PC-9 (cell line): ENCODE data around the gene CMTR1. TPM values are rescaled to one million over a fixed set of nuclear protein-coding genes. Genes with fewer than 3 reads are reported as not detected.

Experiments used
- BruUV-seq: library from RNA; stranded (reverse); fragments of 400-500 nt; replicated peaks from 2 replicates; lab custom pipeline; 2021; lab: Mats Ljungman, UMichigan
- CTCF ChIA-PET: fragments of 300-600 bp; sonication (Branson Sonifier 250); formaldehyde crosslinking; loops from one replicate; lab custom pipeline; 2022; ENCODE audit warnings: antibody characterized with exemption; lab: Charles Lee
- POLR2A ChIA-PET: fragments of 300-600 bp; sonication (Branson Sonifier 250); formaldehyde crosslinking; loops from one replicate; lab custom pipeline; 2022; ENCODE audit warnings: antibody characterized with exemption; ENCODE audit not compliant: unreplicated experiment; lab: Charles Lee
- DNase-seq, 2 experiments: peaks; one replicate each; pipeline versions ENCODE4 v3.0.0 to v3.0.0-alpha.2; 2015 to 2022; ENCODE audit warnings: mixed read lengths in 1 of 2
- H2AFZ ChIP-seq: fragments of 200-600 bp; sonication (generic); 2 replicates; pipeline ENCODE4 v1.8.1; 2017; ENCODE audit warnings: antibody characterized with exemption
- H3F3A ChIP-seq: fragments of 200-600 bp; sonication (generic); 2 replicates; pipeline ENCODE4 v1.8.1; 2017; ENCODE audit warnings: antibody characterized with exemption, mild to moderate bottlenecking, low read depth; ENCODE audit not compliant: insufficient read depth
- H3K27ac ChIP-seq: fragments of 200-600 bp; sonication (generic); 2 replicates; pipeline ENCODE4 v1.6.1; 2016; ENCODE audit warnings: mixed run types
- H3K27me3 ChIP-seq: fragments of 200-600 bp; sonication (generic); 2 replicates; pipeline ENCODE4 v1.6.1; 2016; ENCODE audit warnings: low read depth, mixed run types; ENCODE audit not compliant: insufficient read depth
- H3K36me3 ChIP-seq: fragments of 200-600 bp; sonication (generic); 2 replicates; pipeline ENCODE4 v1.6.1; 2016; ENCODE audit warnings: low read depth, mixed run types
- H3K4me1 ChIP-seq: fragments of 200-600 bp; sonication (generic); replicated peaks from 2 replicates; pipeline ENCODE4 v1.6.1; 2016; ENCODE audit warnings: mixed run types; ENCODE audit not compliant: insufficient read depth
- H3K4me2 ChIP-seq: fragments of 200-600 bp; sonication (generic); 2 replicates; pipeline ENCODE4 v1.6.1; 2017; ENCODE audit warnings: mixed run types
- H3K4me3 ChIP-seq: fragments of 200-600 bp; sonication (generic); 2 replicates; pipeline ENCODE4 v1.6.1; 2016; ENCODE audit warnings: mixed run types
- H3K79me2 ChIP-seq: fragments of 200-600 bp; sonication (generic); 2 replicates; pipeline ENCODE4 v1.6.1; 2017; ENCODE audit warnings: low read depth, mixed run types
- H3K9me2 ChIP-seq: fragments of 200-600 bp; sonication (generic); 2 replicates; pipeline ENCODE4 v1.8.1; 2017; ENCODE audit warnings: mild to moderate bottlenecking; ENCODE audit not compliant: insufficient read depth
- H3K9me3 ChIP-seq: fragments of 200-600 bp; sonication (generic); 2 replicates; pipeline ENCODE4 v1.8.1; 2016; ENCODE audit warnings: low read depth; ENCODE audit not compliant: insufficient read depth
- H4K20me1 ChIP-seq: fragments of 200-600 bp; sonication (generic); 2 replicates; pipeline ENCODE4 v1.8.1; 2017; ENCODE audit not compliant: insufficient read depth
- CTCF ChIP-seq: fragments of 200-600 bp; sonication (generic); conservative IDR thresholded peaks from 2 replicates; pipeline ENCODE4 v1.6.1; 2017; ENCODE audit warnings: mixed run types, antibody characterized with exemption, mild to moderate bottlenecking, moderate library complexity
- EZH2 ChIP-seq: fragments of 200-600 bp; sonication (generic); IDR thresholded peaks from 2 replicates; pipeline ENCODE4 v1.8.0; 2017; ENCODE audit warnings: antibody characterized with exemption, low read depth
- intact Hi-C: fragments of 100-400 bp; cut with micrococcal nuclease; formaldehyde crosslinking; loops from one replicate; pipeline ENCODE4 v1.10.0; 2022; ENCODE audit not compliant: unreplicated experiment
- total RNA-seq: library from RNA; stranded (reverse); gene quantifications from 2 replicates; pipeline ENCODE4 v1.2.3, GENCODE V29; 2021

Gene CMTR1
- total RNA-seq, 1 experiment from 2014 or later: 28.3 TPM

GRCh38 chr6:37516076-37516919, 83.3 kb downstream of the CMTR1 start:
- CTCF ChIA-PET: interaction anchor here (0.6 to 0.7 kb wide), 2 partner anchors 208 to 930 kb away, joined by 3 to 5 read pairs; no protein-coding TSS in a partner anchor
- H3K4me3 ChIP-seq: no peak overlapping the region; the same call in 1 of the 2 replicates
- H3K36me3 ChIP-seq: no peaks in the 10 kb centered on the region
- no peak for TF ChIP-seq EZH2
- no peak for TF ChIP-seq CTCF
- no TSS peak for BruUV-seq
- 0 out of 2 replicates have a peak, but pooled peaks cover 6% of the 10 kb centered on the region for H3K27me3 ChIP-seq
- peak overlapping the region; percentile 47 for H3K4me2 ChIP-seq
- H3K27ac ChIP-seq: no peak overlapping the region
- intact Hi-C loops: no loop called here
- H3K4me1 ChIP-seq: peaks cover 17% of the 10 kb centered on the region
- DNase-seq: peak; percentile 69 to 84
- H3K79me2 ChIP-seq: no peaks in the 10 kb centered on the region
- no peaks in the 10 kb centered on the region for H4K20me1 ChIP-seq
- no peak overlapping the region for H2AFZ ChIP-seq
- H3F3A ChIP-seq: peaks cover 11% of the 10 kb centered on the region; the same call in 1 of the 2 replicates
- no peaks in the 10 kb centered on the region for H3K9me2 ChIP-seq
- no peaks in the 10 kb centered on the region for H3K9me3 ChIP-seq
- POLR2A ChIA-PET: interaction anchor here (0.6 to 0.7 kb wide), 5 partner anchors 66 to 1654 kb away, joined by 3 to 5 read pairs (median 3); no protein-coding TSS in a partner anchor

GRCh38 chr6:37516920-37517405, 83.9 kb downstream of the CMTR1 start:
- intact Hi-C loops: no loop called here
- DNase-seq: no peak
- Histone ChIP-seq H3K27ac (no peak overlapping the region), H3K4me1 (peaks cover 17% of the 10 kb centered on the region), H4K20me1 (no peaks in the 10 kb centered on the region), H3K4me3 (no peak overlapping the region), H3K79me2 (no peaks in the 10 kb centered on the region), H2AFZ (no peak overlapping the region), H3K4me2 (no peak overlapping the region), H3K9me2 (no peaks in the 10 kb centered on the region), H3F3A (peaks cover 11% of the 10 kb centered on the region; the same call in 1 of the 2 replicates), H3K27me3 (0 out of 2 replicates have a peak, but pooled peaks cover 6% of the 10 kb centered on the region), H3K9me3 (no peaks in the 10 kb centered on the region), H3K36me3 (no peaks in the 10 kb centered on the region)
- TF ChIP-seq EZH2 (no peak), CTCF (no peak)
- POLR2A ChIA-PET: interaction anchor here (0.6 kb wide), 3 partner anchors 37 to 496 kb away, joined by 3 to 22 read pairs (median 3); no protein-coding TSS in a partner anchor
- no TSS peak for BruUV-seq
- CTCF ChIA-PET: interaction anchor here (0.7 kb wide), 1 partner anchor 209 kb away, joined by 3 read pairs; no protein-coding TSS in a partner anchor

GRCh38 chr6:37517411-37517812, 84.4 kb downstream of the CMTR1 start:
- H3K36me3 ChIP-seq: no peaks in the 10 kb centered on the region
- H3F3A ChIP-seq: peaks cover 11% of the 10 kb centered on the region; the same call in 1 of the 2 replicates
- no peaks in the 10 kb centered on the region for H4K20me1 ChIP-seq
- POLR2A ChIA-PET: interaction anchor here (0.6 kb wide), 1 partner anchor 36 kb away, joined by 22 read pairs; no protein-coding TSS in a partner anchor
- no peaks in the 10 kb centered on the region for H3K9me3 ChIP-seq
- peaks cover 17% of the 10 kb centered on the region for H3K4me1 ChIP-seq
- H3K79me2 ChIP-seq: no peaks in the 10 kb centered on the region
- no peak overlapping the region for H3K4me2 ChIP-seq
- DNase-seq: no peak
- H2AFZ ChIP-seq: no peak overlapping the region
- H3K4me3 ChIP-seq: no peak overlapping the region
- H3K27ac ChIP-seq: no peak overlapping the region
- intact Hi-C loops: no loop called here
- H3K9me2 ChIP-seq: no peaks in the 10 kb centered on the region
- no TSS peak for BruUV-seq
- CTCF ChIA-PET: no interaction called here
- 0 out of 2 replicates have a peak, but pooled peaks cover 6% of the 10 kb centered on the region for H3K27me3 ChIP-seq
- no peak for TF ChIP-seq EZH2
